Measurements from ENCODE around the gene DPM2.

DNA sequence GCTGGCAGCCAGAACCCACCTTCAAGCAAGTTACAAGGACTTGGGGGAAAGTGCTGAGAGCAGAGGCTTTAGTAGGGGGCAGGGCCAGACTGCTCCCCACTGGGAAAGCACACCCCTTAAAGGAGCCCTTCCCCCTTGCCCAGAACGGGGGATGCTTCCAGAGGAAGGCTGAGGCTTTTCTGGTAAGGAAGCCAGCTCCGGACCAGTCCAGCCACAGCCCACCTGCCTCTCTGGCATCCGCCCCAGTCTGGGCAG lies 4.2 kb upstream of the DPM2 start:
- TF ChIP-seq, protein P1, sequence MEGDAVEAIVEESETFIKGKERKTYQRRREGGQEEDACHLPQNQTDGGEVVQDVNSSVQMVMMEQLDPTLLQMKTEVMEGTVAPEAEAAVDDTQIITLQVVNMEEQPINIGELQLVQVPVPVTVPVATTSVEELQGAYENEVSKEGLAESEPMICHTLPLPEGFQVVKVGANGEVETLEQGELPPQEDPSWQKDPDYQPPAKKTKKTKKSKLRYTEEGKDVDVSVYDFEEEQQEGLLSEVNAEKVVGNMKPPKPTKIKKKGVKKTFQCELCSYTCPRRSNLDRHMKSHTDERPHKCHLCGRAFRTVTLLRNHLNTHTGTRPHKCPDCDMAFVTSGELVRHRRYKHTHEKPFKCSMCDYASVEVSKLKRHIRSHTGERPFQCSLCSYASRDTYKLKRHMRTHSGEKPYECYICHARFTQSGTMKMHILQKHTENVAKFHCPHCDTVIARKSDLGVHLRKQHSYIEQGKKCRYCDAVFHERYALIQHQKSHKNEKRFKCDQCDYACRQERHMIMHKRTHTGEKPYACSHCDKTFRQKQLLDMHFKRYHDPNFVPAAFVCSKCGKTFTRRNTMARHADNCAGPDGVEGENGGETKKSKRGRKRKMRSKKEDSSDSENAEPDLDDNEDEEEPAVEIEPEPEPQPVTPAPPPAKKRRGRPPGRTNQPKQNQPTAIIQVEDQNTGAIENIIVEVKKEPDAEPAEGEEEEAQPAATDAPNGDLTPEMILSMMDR (IDR thresholded peaks at IDR 0.05) = no peak
- TF ChIP-seq EZH2phosphoT487 (IDR thresholded peaks at IDR 0.05) (no peak), EZH2 (IDR thresholded peaks at IDR 0.05) (no peak)
